ENCODE measurements around the gene SLC25A17.

GRCh38 chr22:40769761-40770160 is 49.4 kb downstream of the SLC25A17 start:
- TF ChIP-seq CTCF (IDR thresholded peaks at IDR 0.05) (no peak), POLR2A (IDR thresholded peaks at IDR 0.05) (no peak)

Data from body of pancreas (tissue), 4 donors.